Left ventricle myocardium superior (tissue), 1 donor: ENCODE results near the gene EPHA4. TPM values are rescaled to one million over a fixed set of nuclear protein-coding genes. Genes with fewer than 3 reads are reported as not detected.

Source experiments
- ATAC-seq: fragments of 200-7000 bp; cut with Tn5 transposase; one replicate; pipeline ENCODE4 v1.9.1; 2020; ENCODE audit warnings: mild to moderate bottlenecking, moderate library complexity
- DNase-seq: peaks from one replicate; pipeline ENCODE4 v3.0.0-alpha.2; 2020
- intact Hi-C: fragments of 100-400 bp; cut with micrococcal nuclease; formaldehyde crosslinking; loops from one replicate; pipeline ENCODE4 v1.11.0; 2022
- total RNA-seq: library from RNA; stranded (reverse); fragmentation: NEBNext Ultra II Directional; extraction: Animal tissue kit (Norgen Biotek cat#: 25700); gene quantifications from one replicate; pipeline ENCODE4 v1.2.1, GENCODE V29; 2021
- donor health status: DM: no; HTN: yes; CAD: no; lungs with severe emphysema.

EPHA4 gene
- total RNA-seq, 1 donor from 2014 or later, result 16.3 TPM

DNA sequence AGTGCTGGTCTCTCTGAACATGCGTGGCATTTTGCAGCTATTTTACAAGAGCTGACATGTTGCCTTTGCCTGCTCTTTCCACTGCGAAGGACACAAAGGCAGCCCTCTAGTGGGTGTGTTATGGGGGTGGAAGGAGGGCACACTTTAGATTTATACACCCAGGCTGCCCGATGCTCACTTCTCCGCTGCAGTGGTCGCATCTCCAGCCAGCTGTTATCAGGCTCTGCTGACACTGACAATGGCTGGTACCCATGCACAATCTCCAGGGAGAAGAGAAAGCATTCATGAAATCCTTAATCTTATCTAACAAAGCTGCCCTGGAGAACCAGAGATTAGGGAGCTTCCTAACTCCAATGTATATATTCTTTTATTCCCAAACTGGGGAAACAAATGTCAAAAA lies 113.5 kb downstream of the EPHA4 start:
- intact Hi-C loops, result no loop called here
- ATAC-seq (no peak), DNase-seq (no peak)

DNA sequence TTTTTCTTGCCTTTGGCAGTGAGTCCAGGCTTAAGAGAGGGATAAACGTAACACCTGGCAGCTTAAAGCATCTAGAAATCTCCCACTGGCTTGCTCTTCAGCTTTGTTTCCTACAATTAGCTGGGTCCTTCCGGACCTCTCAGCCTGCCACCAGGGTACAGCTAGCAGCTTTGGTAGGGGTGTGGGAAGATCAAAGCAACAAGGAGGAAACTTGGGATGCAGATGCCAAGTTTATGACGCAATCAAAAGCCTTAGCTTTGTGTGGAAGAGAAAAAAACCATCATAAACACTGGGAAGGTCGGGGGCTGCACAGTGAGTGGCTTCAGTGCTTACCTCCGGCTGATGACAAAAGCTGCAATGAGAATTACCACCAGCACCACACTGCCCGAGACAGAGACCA lies 116.9 kb downstream of the EPHA4 start:
- ATAC-seq, result no peak
- no peak for DNase-seq
- intact Hi-C loops, result no loop called here

DNA sequence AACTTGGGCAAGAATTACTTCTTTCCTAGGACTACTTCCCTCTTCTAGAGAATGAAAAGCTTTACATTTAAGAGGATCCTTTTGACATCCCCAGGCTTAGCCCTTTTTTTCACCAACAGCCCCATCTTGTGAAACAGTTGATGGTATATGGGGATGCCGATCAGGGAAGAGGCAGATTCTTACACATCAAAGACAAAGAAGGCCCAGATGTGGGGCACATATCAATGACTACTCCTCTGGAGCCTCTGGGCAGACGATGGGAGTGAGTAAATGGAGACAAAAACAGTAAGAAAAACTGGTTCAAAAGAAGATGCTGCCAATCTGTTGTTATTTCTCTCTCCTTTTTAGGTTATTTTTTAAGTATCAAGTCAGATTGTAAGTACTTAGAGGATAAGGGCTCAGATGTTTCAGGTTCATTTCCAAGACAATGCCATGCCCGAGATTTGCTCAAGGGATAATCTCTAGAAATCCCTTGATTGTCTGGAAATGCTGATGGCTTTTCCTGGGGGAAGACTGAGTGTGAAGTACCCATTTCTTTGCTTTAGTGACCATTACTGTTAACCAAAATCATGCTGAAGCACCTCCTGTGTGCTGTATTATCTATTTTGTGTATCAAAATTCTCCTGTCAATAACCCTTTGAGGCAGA lies 117.5 kb downstream of the EPHA4 start:
- ATAC-seq (no peak), DNase-seq (no peak)
- intact Hi-C loops, result no loop called here

DNA sequence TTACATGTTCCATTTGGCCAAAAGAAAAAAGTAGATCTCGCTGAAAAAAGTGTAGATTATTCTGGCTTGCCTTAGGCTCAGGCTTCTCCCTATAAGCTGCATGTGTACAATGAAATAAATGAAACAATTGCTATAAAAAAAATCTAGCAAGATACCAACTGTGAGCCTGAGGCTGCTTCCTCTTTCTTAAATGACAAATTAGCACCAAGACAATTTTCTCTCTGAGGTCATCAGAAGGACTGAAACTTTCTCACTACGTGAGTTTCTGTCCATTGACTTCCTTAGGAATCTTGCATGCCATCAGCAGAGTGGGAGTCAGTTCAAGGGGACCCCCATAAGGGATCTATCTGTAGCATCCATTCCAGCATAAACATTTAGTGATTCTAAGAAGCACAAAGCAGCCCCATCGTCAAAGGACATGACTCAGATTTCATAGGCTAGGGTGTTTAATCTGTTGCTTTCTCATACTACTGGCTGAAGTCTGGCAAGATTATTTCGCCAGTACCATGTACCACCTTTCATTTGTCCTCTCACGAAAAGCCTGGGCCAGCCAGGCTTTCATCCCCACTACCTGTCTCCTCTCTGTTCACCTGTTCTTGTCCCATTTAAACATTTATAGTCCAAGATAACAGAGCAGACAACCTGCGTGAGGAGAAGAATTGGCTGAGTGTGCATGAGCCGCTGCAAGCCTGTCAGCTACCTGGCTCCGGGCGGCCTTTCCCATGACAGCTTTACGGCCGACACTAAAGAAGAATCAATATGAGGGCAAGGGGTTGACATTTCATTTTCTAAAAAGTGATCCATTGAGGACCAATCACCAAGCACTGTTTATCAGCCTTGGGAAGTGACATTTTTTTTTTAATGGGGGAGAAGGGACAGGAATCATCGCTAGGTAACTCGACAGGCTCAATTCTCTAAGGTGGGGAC lies 120.0 kb downstream of the EPHA4 start:
- DNase-seq (no peak), ATAC-seq (no peak)
- intact Hi-C loops, result no loop called here

DNA sequence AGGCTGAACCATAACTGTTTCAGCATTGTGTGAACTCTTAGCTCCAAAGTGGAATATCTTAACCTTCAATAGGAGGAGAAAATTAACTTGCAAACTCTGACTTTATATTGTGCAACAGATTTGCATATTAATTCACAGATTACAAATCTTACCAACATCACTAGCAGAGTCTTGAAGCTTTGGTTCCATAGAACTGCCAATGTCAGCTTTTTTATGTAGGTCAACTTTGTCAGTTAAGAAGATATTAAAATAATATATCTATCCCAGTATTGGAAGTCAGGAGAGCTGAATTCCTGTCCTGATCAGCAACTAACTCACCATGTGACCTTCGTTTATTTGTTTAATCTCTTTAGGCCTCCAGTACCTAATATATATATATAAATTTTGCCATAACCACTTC lies 121.8 kb downstream of the EPHA4 start:
- DNase-seq (no peak), ATAC-seq (no peak)
- intact Hi-C loops, result no loop called here

DNA sequence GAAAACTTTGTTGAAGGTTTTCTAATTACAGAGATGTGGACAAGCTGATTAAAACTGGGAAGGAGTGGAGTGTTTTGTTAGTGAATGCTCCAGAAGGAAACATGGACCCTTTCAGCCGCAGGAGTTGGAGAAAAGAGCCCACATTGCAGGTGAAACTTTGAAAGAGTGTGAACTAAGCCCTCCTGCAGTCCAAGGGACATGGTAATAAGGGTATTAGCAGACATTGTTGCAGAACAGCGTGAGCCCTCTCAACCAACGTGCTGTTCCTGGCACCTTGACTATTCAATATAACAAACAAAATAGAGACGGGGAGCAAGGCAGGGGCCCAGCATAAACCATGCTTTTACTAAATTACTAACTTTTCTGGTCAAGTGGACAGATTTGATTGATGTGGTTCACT lies 122.7 kb downstream of the EPHA4 start:
- intact Hi-C loops, result no loop called here
- ATAC-seq, result no peak
- DNase-seq, result no peak

DNA sequence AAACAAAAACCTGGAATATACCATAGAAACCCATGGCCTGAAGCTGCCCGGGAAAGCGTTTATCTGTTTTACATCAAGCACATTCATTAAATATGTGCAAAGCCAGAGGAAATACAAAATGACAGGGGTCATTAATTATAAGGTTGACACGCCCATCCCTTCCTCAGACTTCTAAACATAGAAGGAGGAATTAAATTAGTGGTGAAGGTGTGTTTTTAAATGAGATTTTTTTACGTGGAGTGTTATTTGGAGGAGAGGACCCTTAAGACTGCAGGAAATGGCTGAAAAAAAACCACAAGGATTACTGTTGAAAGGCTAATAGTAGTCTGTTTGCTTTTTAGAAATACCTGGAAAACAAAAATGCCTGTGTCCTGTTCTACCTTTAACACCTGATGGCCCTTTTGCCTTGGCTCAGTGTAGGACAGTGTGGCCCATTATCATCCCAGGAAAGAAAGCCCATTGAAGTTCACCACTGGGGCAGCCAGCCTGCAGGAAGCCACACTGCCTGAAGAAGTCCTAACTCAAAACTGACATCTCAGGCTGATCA lies 123.2 kb downstream of the EPHA4 start:
- ATAC-seq (no peak), DNase-seq (no peak)
- intact Hi-C loops, result no loop called here

DNA sequence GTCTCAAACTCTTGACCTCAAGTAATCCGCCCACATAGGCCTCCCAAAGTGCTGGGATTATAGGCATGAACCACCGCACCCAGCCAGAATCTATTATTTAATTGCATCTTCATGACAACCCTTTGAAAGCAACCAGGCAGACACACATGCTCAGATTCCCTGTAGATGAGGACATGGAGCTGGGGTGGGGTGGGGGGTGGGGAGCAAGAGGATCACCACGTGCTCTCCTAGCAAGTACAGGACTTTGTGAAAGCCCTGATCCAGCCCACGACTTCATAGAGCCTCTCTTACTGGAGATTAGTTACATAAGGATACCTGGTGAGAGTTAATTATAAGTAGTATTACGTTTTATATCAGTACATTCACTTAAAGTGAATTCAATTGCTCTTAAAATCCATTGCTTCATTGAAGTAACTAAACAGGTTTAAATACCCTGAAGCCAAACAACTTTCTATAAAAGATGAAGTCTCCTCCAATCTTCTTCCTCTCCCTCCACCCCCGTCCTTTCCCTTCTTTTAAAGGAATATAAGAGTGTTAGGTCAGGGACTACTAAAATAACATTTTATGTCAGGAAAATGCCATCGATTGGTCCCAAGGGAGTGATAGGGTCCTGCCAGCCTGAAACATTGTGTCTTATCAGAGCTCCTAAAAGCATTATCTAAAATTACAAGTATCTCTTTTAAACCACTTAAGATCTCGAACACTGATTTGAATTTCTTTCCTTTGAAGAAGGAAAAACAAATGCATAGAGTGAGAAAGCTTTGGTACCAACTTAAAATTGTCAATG lies 123.9 kb downstream of the EPHA4 start:
- no peak for DNase-seq
- no peak for ATAC-seq
- intact Hi-C loops, result no loop called here

DNA sequence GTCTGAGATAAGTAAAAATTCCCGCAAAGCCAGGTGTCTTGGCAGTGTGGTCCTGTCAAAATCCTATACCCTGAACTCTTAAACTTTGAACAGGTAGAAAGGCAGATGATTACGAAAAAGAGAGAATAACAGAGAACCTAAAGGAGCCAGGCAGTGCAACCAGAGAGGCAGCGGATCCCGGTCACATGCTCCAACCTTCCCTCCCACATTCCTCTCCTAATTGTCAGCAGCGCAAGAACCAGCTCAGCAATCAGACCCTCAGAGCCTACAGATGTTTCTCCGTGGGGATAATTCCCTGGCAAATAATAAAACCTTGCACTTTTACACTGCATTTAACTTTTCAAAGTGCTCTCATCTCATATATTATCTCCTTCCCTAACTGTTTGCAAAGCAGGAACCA lies 124.8 kb downstream of the EPHA4 start:
- ATAC-seq (no peak), DNase-seq (no peak)
- intact Hi-C loops, result no loop called here

DNA sequence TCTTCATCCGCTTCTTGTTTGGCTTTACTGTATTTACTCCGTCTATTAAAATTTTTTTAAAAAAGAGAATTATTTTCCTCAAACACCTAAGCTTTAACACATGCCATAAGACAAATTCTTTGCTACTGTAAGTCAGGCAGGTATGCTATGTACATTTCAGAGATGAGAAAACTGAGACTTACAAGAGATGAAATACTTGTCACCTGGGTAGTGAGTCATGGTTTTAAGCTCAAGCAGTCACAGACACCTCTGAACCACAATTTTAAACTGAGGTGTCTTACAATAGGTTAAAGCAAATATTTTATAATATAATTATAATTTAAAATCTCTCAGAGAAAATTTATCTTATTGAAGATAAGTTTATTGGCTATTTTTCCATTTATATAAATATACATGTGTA lies 126.0 kb downstream of the EPHA4 start:
- intact Hi-C loops, result no loop called here
- no peak for ATAC-seq
- no peak for DNase-seq

DNA sequence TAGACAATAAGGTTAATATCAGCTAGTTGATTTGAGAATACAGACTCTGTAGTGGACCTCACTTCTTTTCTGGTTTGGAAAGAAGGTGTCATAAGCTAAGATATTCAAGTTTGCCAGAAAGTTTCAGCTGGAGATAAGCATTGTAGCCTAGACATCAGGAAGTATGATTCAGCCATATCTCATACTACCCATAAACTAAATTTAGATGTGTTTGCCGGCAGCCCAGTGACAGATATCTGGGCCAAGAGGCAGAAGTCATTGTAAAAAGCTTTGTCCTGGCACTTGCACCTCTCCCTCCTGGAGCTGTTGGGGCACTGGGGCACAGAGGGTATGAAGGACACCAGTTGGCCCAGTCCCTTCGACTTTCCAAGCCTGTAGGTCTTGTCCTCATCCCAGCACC lies 128.0 kb downstream of the EPHA4 start:
- DNase-seq (peak; percentile 47), ATAC-seq (peak; percentile 97)
- intact Hi-C loops, result no loop called here

DNA sequence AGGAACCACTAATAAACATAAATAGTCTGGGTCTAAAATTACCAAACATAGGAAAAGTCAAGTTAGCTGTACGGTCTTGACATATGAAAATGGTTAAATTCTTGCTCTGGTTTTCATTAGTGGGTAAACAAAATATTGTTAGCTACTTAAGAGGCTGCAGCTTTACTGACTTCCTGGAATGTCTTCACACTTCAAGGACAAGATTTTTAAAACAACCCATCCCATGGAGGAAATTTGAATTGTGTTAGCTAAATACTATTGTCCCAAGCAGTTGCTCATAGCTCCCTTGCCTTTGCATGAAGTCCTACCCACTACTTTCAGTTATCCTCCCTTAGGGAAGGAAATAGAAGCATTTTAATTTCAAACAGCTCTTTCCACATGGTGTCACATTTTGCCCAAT lies 128.5 kb downstream of the EPHA4 start:
- ATAC-seq, result no peak
- DNase-seq, result no peak
- intact Hi-C loops, result no loop called here

DNA sequence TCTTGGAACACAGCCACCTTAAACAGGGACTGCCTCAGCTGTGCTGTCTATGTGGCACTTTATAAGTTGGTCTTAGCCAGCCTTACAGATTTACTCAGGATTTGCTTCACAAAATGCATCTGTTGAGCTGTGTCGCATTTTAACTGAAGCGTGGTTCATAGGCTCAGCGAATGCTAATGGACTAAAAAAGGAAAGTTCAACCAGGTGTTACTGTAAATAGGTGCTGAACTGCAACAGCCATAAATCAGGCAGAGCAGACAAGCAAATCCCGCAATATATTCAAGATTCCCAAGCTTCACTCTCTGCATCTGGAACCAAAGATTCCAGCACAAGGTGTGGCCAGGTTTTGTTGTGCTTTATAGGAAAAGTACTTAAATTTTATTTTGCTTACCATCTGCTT lies 130.0 kb downstream of the EPHA4 start:
- no peak for ATAC-seq
- intact Hi-C loops, result no loop called here
- no peak for DNase-seq

DNA sequence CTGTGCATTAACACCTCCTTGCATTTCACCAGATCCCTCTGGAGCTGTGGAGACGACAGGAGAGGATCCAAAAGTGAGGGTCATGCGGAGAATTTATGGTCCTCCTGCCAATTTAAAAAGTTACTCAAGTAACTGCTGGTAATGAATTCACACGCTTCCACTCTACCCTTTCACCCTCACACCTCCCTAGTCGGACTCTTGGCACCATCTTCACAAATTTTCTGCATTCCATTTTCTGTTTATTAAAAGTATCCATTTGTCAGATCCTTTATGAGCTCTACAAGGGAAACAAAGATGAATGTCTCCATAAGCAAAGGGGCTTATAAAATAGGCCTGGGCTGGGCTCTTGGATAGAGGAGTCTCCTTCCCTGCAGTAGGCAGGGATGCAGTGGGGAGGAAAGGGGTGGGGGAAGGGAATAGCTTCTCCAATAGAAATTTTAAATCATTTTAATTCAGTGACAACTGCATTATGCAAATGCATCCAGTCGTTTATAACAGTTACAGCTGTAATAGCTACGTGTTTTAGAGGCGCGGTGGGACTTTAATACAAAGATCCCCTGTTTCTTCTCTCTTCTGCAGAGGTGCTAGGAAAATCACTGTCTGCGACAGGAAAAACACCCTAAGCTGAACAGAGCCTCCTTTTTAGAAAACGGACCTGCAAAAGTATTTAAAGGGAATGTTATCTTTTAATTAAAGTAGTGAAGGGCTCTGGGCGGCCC lies 132.2 kb downstream of the EPHA4 start:
- DNase-seq, result no peak
- intact Hi-C loops, result no loop called here
- no peak for ATAC-seq

DNA sequence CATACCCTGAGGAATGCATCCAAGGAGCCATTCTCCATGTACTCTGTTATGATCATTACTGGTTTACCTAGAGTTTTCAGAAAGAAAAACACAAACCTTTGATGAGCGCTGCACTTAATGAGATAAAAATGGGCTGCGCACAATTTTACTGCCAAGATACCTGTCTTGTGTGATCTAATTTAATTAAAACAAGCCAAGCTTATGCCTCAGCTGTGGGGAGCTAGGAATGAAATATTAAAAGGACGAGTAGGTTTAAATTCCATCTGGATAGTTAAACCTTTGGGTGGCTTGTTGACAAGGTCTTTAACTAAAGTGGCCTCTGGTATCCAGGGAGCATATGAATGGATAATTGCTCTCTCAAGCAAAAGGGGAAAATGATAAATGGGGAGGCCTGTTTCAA lies 135.0 kb downstream of the EPHA4 start:
- ATAC-seq (no peak), DNase-seq (no peak)
- intact Hi-C loops, result no loop called here

DNA sequence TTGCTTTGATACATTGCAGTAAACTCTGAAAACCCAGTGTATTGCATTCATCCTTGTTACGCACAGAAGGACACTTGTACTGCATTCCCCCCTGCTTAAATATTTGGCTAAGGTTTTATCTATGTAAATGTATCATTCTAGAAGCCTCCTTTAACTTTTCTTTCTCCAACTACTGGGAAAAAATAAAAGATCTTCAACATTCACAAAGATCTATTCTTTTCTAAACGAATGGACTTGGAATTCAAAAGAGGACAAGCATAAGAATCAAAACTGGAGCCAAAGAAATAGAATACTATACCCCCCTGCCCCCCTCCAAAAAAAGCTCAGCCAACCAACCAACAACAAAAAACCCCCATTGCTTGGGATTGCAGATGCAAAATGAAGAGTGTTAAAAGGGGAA lies 136.9 kb downstream of the EPHA4 start:
- DNase-seq (no peak), ATAC-seq (no peak)
- intact Hi-C loops, result no loop called here

DNA sequence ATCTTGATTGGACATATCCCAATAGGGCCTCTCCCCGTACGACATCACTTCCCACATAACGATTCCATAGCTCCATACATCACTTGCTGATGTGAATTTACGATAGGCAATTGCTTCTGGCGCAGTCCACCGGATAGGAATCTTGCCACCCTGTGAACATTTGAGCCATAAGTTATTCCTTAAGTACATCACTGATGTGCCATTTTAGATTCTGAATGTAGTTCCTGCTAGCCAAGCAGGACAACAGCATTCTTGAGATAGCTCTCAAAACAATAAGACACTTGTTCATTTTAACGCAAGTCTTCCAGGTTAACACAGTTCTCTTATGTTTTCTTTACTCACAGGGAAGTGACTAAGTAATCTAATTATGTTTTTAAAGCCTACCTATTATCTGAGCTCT lies 138.0 kb downstream of the EPHA4 start:
- DNase-seq (no peak), ATAC-seq (no peak)
- intact Hi-C loops, result no loop called here

DNA sequence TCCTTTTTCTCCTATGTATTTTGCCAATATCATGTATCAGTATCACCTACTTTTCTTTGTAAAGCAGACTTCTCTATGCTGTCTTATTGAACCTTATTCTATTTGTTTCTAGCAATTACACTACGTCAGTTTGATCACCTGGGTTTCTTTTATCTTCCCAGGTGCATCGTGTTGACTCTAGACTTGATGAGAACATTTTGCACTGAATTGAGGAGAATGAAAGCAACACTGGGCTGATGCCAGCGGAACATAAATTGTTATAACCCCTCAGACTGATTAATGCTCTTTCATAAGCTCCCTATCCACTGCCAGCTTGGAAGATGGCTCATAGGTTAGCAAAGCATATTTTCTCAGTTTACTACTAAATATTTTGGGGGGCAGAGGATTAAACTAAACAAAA lies 140.6 kb downstream of the EPHA4 start:
- no peak for DNase-seq
- no peak for ATAC-seq
- intact Hi-C loops, result no loop called here

DNA sequence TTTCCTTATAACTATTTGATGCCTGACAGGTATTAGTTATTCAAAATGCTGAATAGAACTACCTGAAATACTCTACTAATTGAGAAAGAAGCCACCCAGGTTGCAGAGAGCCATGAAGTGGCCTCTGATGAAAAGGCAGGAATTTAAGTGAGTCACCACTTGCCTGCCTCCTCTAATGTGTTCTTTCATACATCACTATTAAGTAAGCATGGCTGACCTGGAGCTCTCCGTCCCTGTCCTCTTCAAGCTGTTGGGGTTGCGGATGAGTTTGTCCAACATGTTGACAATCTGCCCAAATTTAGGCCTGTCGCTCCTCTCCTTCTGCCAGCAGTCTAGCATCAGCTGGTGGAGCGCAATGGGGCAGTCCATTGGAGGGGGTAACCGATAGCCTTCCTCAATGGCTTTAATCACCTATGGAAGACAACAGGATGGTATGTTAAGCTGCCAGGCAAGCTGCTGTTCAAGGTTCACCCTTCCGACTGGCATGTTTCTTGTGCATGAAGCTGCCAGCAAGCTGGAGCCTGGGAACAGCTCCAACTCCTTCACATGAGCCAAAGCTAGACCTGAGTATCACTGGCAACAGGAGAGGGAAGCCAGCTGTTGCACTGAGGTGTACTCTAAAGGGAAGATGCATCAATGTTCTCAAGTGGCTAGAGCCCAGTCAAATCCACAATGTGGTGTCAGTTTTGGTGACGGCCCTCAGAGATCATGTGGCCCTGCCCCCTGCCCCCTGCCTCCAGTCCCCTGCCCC lies 142.2 kb downstream of the EPHA4 start:
- DNase-seq (peak; percentile 55), ATAC-seq (peak; percentile 91)
- intact Hi-C loops, result no loop called here
